Keratinocyte (primary cell): ENCODE data around the gene DENND6B.

Source experiments
- EZH2 ChIP-seq: IDR thresholded peaks from one replicate; pipeline ENCODE4 v1.6.1; 2012; ENCODE audit warnings: inconsistent platforms, mild to moderate bottlenecking, low read length, moderate library complexity
- TF ChIP-seq, protein P1 (sequence below), 3 experiments: IDR thresholded peaks in 1 of 3; conservative IDR thresholded peaks in 1 of 3; optimal IDR thresholded peaks in 1 of 3; 2 replicates in 2 of 3; 3 replicates in 1 of 3; pipeline versions ENCODE3 to v1.5.1; 2011; ENCODE audit warnings: low read length in 3 of 3, mild to moderate bottlenecking in 3 of 3, moderate library complexity in 2 of 3, control low read depth in 1 of 3, inconsistent platforms in 1 of 3; ENCODE audit not compliant: insufficient read depth in 2 of 3; ENCODE audit errors: extremely low read depth in 1 of 3

DNA sequence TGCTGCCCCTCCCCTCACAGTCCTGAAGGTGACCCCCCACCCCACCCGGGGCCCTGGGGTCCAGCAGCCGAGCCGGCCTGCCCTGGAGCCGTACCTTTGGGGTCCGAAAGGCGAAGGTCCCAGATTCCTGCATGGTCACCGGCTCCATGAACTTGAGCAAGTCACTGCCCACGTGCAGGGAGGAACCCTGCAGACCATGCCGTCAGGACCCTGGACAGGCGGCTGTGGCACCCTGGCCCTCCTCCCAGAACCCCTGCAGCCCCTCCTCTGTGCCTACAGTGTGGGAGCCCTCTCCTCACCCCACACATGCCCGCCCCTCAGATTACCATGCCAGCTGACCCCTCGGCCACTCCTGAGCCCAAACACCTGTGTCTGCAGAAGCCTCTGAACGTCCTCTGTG lies 42.3 kb downstream of the DENND6B start:
- TF ChIP-seq, protein P1, sequence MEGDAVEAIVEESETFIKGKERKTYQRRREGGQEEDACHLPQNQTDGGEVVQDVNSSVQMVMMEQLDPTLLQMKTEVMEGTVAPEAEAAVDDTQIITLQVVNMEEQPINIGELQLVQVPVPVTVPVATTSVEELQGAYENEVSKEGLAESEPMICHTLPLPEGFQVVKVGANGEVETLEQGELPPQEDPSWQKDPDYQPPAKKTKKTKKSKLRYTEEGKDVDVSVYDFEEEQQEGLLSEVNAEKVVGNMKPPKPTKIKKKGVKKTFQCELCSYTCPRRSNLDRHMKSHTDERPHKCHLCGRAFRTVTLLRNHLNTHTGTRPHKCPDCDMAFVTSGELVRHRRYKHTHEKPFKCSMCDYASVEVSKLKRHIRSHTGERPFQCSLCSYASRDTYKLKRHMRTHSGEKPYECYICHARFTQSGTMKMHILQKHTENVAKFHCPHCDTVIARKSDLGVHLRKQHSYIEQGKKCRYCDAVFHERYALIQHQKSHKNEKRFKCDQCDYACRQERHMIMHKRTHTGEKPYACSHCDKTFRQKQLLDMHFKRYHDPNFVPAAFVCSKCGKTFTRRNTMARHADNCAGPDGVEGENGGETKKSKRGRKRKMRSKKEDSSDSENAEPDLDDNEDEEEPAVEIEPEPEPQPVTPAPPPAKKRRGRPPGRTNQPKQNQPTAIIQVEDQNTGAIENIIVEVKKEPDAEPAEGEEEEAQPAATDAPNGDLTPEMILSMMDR (optimal IDR thresholded peaks at IDR 0.05 in 1 of 3, IDR thresholded peaks at IDR 0.05 in 1 of 3, conservative IDR thresholded peaks at IDR 0.05 in 1 of 3; ENCODE audit: extremely low read depth in 1 of 3, insufficient read depth in 2 of 3, low read length in 3 of 3), result no peak
- TF ChIP-seq EZH2, result no peak
